Measurements from ENCODE around the gene LRRIQ4.

Gene LRRIQ4

DNA sequence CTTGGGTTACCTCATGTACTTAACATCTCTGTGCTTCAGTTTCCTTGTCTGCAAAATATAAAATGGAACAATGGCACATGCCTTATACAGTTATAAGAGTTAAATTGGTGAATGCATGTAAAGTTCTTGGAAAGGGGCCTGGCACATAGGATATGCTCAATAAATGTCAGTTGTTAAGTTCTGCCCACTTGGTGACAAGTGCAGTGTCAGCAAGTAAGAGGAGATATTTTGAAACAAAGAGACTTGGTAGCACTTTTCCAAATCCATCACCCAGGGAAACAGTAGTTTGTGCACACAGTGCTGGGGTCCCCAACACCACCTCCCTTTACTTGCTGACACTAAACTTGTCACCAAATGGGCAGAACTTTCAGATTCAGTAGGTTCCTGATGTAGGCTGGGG lies 37.9 kb downstream of the LRRIQ4 start:
- TF ChIP-seq, protein P1, sequence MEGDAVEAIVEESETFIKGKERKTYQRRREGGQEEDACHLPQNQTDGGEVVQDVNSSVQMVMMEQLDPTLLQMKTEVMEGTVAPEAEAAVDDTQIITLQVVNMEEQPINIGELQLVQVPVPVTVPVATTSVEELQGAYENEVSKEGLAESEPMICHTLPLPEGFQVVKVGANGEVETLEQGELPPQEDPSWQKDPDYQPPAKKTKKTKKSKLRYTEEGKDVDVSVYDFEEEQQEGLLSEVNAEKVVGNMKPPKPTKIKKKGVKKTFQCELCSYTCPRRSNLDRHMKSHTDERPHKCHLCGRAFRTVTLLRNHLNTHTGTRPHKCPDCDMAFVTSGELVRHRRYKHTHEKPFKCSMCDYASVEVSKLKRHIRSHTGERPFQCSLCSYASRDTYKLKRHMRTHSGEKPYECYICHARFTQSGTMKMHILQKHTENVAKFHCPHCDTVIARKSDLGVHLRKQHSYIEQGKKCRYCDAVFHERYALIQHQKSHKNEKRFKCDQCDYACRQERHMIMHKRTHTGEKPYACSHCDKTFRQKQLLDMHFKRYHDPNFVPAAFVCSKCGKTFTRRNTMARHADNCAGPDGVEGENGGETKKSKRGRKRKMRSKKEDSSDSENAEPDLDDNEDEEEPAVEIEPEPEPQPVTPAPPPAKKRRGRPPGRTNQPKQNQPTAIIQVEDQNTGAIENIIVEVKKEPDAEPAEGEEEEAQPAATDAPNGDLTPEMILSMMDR (conservative IDR thresholded peaks at IDR 0.05; ENCODE audit: low read length) = no peak
- no peak for TF ChIP-seq EZH2phosphoT487 (IDR thresholded peaks at IDR 0.05; ENCODE audit: borderline replicate concordance)
- Histone ChIP-seq H3K4me3 (ENCODE audit: low read length, poor library complexity, severe bottlenecking) (no peak overlapping the region), H2AFZ (ENCODE audit: low read length) (no peak overlapping the region), H3K79me2 (ENCODE audit: insufficient read depth, low read length) (no peaks in the 10 kb centered on the region), H4K20me1 (ENCODE audit: insufficient read depth, low read length, poor library complexity, severe bottlenecking) (no peaks in the 10 kb centered on the region), H3F3A (ENCODE audit: low read depth) (no peaks in the 10 kb centered on the region), H3K4me2 (ENCODE audit: low read depth, low read length, poor library complexity, severe bottlenecking) (no peak overlapping the region), H3K27me3 (ENCODE audit: insufficient read depth, low read length, poor library complexity, severe bottlenecking) (peaks cover 10% of the 10 kb centered on the region), H3K9me2 (replicated peaks; ENCODE audit: low read depth, low read length) (no peaks in the 10 kb centered on the region), H3K9ac (ENCODE audit: low read depth, low read length, poor library complexity, severe bottlenecking) (no peak overlapping the region), H3K36me3 (ENCODE audit: insufficient read depth, low read length) (no peaks in the 10 kb centered on the region), H3K4me1 (ENCODE audit: insufficient read depth, low read length, poor library complexity, severe bottlenecking) (no peaks in the 10 kb centered on the region), H3K9me3 (ENCODE audit: insufficient read depth, low read depth, low read length) (no peaks in the 10 kb centered on the region)

DNA sequence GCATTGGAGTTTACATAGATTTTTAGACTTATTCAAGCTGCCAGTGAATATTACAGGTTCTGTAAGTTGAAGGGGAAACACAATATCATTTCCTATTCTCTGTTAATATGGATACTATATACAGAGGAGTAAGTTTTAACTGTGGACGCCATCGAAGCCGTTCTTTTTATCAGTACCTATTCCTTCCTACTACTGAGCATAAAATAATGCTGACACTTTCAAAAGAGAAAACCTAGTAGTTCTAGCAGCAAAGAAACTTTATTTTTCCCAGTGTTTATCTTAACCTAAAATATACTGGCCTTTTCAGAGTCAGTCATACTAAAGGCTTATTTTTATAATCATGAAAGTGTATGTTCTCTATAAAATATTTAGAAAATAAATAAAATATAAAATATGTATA lies 42.8 kb downstream of the LRRIQ4 start:
- no peak overlapping the region for H3K4me2 ChIP-seq (ENCODE audit: low read depth, low read length, poor library complexity, severe bottlenecking)
- no peaks in the 10 kb centered on the region for H3K79me2 ChIP-seq (ENCODE audit: insufficient read depth, low read length)
- no peak overlapping the region for H3K9ac ChIP-seq (ENCODE audit: low read depth, low read length, poor library complexity, severe bottlenecking)
- no peaks in the 10 kb centered on the region for H3K4me1 ChIP-seq (ENCODE audit: insufficient read depth, low read length, poor library complexity, severe bottlenecking)
- H2AFZ ChIP-seq (ENCODE audit: low read length) = no peak overlapping the region
- no peaks in the 10 kb centered on the region for H3K9me2 ChIP-seq (replicated peaks; ENCODE audit: low read depth, low read length)
- H3K36me3 ChIP-seq (ENCODE audit: insufficient read depth, low read length) = no peaks in the 10 kb centered on the region
- H3K4me3 ChIP-seq (ENCODE audit: low read length, poor library complexity, severe bottlenecking) = no peak overlapping the region
- no peaks in the 10 kb centered on the region for H3K9me3 ChIP-seq (ENCODE audit: insufficient read depth, low read depth, low read length)
- no peaks in the 10 kb centered on the region for H4K20me1 ChIP-seq (ENCODE audit: insufficient read depth, low read length, poor library complexity, severe bottlenecking)
- H3K27me3 ChIP-seq (ENCODE audit: insufficient read depth, low read length, poor library complexity, severe bottlenecking) = peaks cover 17% of the 10 kb centered on the region
- no peak for TF ChIP-seq EZH2phosphoT487 (IDR thresholded peaks at IDR 0.05; ENCODE audit: borderline replicate concordance)
- TF ChIP-seq, protein P1 (conservative IDR thresholded peaks at IDR 0.05; ENCODE audit: low read length) = no peak
- no peaks in the 10 kb centered on the region for H3F3A ChIP-seq (ENCODE audit: low read depth)

DNA sequence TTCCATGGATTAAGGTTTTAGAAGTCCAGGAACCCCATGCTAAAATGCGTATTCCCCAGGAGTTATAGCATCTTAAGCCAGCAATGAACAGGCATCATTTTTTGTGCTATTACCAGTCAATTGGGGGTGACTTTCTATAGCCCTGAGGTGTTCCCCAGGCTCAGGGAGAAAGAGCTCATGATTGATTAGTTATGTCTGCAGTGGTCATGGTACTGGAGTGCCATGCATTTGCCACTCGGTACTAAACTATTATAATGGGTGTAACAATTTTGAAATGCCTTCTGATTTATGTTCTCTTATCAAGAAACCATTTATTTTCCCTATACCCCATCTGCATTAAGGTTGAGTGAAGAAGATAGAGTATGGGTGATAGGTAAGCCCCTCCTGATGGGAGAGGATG lies 45.1 kb downstream of the LRRIQ4 start:
- Histone ChIP-seq H3K9ac (ENCODE audit: low read depth, low read length, poor library complexity, severe bottlenecking) (no peak overlapping the region), H3K79me2 (ENCODE audit: insufficient read depth, low read length) (no peaks in the 10 kb centered on the region), H3K9me3 (ENCODE audit: insufficient read depth, low read depth, low read length) (no peaks in the 10 kb centered on the region), H3K4me2 (ENCODE audit: low read depth, low read length, poor library complexity, severe bottlenecking) (no peak overlapping the region), H3K4me1 (ENCODE audit: insufficient read depth, low read length, poor library complexity, severe bottlenecking) (no peaks in the 10 kb centered on the region), H3F3A (ENCODE audit: low read depth) (no peaks in the 10 kb centered on the region), H3K27me3 (ENCODE audit: insufficient read depth, low read length, poor library complexity, severe bottlenecking) (peaks cover 28% of the 10 kb centered on the region), H2AFZ (ENCODE audit: low read length) (no peak overlapping the region), H4K20me1 (ENCODE audit: insufficient read depth, low read length, poor library complexity, severe bottlenecking) (no peaks in the 10 kb centered on the region), H3K9me2 (replicated peaks; ENCODE audit: low read depth, low read length) (no peaks in the 10 kb centered on the region), H3K36me3 (ENCODE audit: insufficient read depth, low read length) (no peaks in the 10 kb centered on the region), H3K4me3 (ENCODE audit: low read length, poor library complexity, severe bottlenecking) (no peak overlapping the region)
- no peak for TF ChIP-seq EZH2phosphoT487 (IDR thresholded peaks at IDR 0.05; ENCODE audit: borderline replicate concordance)
- TF ChIP-seq, protein P1 (conservative IDR thresholded peaks at IDR 0.05; ENCODE audit: low read length) = no peak

All from Loucy (cell line).